ENCODE results near the gene KCTD2. TPM values are rescaled to one million over a fixed set of nuclear protein-coding genes. Genes with fewer than 3 reads are reported as not detected.

Gene KCTD2
- total and polyA plus RNA-seq, 2 of the 13 experiments (the other 11 are each of a cell fraction or from before 2014, with no cell fraction given): 28.3 to 32.6 TPM

DNA sequence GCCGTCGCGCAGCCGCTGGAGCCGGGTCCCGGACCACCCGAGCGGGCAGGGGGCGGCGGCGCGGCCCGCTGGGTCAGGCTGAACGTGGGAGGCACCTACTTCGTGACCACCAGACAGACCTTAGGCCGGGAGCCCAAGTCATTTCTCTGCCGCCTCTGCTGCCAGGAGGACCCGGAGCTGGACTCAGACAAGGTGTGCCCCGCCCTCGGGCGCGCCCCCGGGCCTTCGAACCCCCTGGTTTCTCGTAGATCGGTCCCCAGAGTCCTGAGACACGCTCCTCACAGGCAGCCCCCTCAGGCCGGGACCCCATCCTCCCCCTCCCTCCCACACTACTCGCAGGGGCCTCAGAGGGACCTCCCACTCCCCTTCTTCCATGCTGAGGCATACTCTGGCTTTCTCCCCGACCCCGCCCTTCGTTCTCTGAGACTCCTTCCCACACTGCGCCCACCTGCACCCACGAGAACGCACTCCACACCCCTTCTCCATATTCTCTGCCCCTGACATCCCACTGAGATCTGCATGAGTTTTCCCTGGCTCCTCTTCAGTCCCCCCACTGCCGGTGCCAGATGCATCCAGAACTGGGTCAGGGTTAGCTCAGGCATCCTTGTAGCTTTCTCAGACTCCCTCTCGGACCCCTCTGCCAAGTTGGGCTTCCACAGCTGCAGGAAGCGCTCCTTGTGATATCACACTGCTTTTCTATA, 523 bp downstream of the KCTD2 start (continued):
- TF ChIP-seq, protein P1, sequence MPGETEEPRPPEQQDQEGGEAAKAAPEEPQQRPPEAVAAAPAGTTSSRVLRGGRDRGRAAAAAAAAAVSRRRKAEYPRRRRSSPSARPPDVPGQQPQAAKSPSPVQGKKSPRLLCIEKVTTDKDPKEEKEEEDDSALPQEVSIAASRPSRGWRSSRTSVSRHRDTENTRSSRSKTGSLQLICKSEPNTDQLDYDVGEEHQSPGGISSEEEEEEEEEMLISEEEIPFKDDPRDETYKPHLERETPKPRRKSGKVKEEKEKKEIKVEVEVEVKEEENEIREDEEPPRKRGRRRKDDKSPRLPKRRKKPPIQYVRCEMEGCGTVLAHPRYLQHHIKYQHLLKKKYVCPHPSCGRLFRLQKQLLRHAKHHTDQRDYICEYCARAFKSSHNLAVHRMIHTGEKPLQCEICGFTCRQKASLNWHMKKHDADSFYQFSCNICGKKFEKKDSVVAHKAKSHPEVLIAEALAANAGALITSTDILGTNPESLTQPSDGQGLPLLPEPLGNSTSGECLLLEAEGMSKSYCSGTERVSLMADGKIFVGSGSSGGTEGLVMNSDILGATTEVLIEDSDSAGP (CRISPR knock-in tag; IDR thresholded peaks at IDR 0.05; ENCODE audit: borderline replicate concordance): no peak; the same call in 1 of the 2 replicates
- TF ChIP-seq, protein P2, sequence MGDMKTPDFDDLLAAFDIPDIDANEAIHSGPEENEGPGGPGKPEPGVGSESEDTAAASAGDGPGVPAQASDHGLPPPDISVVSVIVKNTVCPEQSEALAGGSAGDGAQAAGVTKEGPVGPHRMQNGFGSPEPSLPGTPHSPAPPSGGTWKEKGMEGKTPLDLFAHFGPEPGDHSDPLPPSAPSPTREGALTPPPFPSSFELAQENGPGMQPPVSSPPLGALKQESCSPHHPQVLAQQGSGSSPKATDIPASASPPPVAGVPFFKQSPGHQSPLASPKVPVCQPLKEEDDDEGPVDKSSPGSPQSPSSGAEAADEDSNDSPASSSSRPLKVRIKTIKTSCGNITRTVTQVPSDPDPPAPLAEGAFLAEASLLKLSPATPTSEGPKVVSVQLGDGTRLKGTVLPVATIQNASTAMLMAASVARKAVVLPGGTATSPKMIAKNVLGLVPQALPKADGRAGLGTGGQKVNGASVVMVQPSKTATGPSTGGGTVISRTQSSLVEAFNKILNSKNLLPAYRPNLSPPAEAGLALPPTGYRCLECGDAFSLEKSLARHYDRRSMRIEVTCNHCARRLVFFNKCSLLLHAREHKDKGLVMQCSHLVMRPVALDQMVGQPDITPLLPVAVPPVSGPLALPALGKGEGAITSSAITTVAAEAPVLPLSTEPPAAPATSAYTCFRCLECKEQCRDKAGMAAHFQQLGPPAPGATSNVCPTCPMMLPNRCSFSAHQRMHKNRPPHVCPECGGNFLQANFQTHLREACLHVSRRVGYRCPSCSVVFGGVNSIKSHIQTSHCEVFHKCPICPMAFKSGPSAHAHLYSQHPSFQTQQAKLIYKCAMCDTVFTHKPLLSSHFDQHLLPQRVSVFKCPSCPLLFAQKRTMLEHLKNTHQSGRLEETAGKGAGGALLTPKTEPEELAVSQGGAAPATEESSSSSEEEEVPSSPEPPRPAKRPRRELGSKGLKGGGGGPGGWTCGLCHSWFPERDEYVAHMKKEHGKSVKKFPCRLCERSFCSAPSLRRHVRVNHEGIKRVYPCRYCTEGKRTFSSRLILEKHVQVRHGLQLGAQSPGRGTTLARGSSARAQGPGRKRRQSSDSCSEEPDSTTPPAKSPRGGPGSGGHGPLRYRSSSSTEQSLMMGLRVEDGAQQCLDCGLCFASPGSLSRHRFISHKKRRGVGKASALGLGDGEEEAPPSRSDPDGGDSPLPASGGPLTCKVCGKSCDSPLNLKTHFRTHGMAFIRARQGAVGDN (CRISPR knock-in tag; IDR thresholded peaks at IDR 0.05): no peak
- TF ChIP-seq, protein P3, sequence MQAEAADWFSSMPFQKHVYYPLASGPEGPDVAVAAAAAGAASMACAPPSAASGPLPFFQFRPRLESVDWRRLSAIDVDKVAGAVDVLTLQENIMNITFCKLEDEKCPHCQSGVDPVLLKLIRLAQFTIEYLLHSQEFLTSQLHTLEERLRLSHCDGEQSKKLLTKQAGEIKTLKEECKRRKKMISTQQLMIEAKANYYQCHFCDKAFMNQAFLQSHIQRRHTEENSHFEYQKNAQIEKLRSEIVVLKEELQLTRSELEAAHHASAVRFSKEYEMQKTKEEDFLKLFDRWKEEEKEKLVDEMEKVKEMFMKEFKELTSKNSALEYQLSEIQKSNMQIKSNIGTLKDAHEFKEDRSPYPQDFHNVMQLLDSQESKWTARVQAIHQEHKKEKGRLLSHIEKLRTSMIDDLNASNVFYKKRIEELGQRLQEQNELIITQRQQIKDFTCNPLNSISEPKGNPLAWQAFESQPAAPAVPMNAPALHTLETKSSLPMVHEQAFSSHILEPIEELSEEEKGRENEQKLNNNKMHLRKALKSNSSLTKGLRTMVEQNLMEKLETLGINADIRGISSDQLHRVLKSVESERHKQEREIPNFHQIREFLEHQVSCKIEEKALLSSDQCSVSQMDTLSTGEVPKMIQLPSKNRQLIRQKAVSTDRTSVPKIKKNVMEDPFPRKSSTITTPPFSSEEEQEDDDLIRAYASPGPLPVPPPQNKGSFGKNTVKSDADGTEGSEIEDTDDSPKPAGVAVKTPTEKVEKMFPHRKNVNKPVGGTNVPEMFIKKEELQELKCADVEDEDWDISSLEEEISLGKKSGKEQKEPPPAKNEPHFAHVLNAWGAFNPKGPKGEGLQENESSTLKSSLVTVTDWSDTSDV (CRISPR knock-in tag; IDR thresholded peaks at IDR 0.05): no peak
- TF ChIP-seq IRF2 (CRISPR knock-in tag; IDR thresholded peaks at IDR 0.05) (no peak), ZNF597 (CRISPR knock-in tag; IDR thresholded peaks at IDR 0.05) (no peak), CAMTA2 (CRISPR knock-in tag; IDR thresholded peaks at IDR 0.05; ENCODE audit: borderline replicate concordance) (0 out of 2 replicates have a peak, but pooled peaks have one; percentile 14), ZBTB49 (CRISPR knock-in tag; IDR thresholded peaks at IDR 0.05; ENCODE audit: borderline replicate concordance) (no peak), ZNF773 (CRISPR knock-in tag; IDR thresholded peaks at IDR 0.05; ENCODE audit: borderline replicate concordance) (peak; percentile 37; the same call in 1 of the 2 replicates), KLF15 (CRISPR knock-in tag; IDR thresholded peaks at IDR 0.05; ENCODE audit: borderline replicate concordance) (no peak), PCBP1 (IDR thresholded peaks at IDR 0.05; ENCODE audit: borderline replicate concordance, low read depth, low read length) (no peak), NCOA5 (CRISPR knock-in tag; IDR thresholded peaks at IDR 0.05) (no peak), DMAP1 (CRISPR knock-in tag; IDR thresholded peaks at IDR 0.05) (no peak)

All from HepG2 (cell line).